ENCODE measurements around the gene SCUBE2.
"Not testable (repeated sequence)": the region's sequence is repeated elsewhere in the genome, so short reads cannot be mapped to it uniquely, and the experiment has no call there.

SCUBE2 gene

GRCh38 chr11:9104580-9104979 lies 13.2 kb upstream of the SCUBE2 start:
- DNase-seq (ENCODE audit: low spot score) = no peak

DNA sequence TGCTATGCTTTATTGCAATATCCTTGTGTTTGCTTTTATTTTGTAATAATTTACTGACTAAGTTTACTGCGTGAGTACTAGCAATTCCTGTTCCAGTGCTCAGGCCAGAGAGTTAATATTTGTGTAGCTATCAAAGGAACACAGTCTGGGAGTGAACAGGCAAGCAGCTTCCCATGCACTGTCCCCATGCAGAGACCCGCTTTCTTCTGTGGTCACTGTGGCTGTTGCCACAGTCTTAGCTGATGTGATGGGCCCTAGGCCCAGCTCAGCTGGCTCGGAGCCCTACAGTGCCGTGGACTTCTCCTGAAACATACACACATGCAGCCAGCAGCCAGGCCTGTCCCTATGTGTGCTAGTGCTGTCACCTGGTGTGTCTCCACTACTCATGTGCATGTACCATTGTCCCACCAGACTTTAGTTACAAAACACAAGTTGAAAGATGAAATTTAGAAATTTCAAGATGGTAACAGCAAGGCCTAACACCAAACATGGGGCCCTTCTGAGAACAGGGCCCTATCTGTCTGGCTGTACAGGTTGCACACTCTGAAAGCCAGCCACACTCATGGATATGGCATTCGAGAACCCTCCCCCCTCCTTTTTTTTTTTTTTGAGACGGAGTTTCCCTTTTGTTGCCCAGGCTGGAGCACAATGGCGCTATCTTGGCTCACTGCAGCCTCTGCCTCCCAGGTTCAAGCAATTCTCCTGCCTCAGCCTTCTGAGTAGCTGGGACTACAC lies 12.3 kb upstream of the SCUBE2 start:
- no peak for DNase-seq (ENCODE audit: low spot score)

GRCh38 chr11:9099617-9100016 lies 8.2 kb upstream of the SCUBE2 start:
- DNase-seq (ENCODE audit: low spot score) = no peak

GRCh38 chr11:9098455-9098854 lies 7.1 kb upstream of the SCUBE2 start:
- not testable (repeated sequence) for DNase-seq (ENCODE audit: low spot score)

DNA sequence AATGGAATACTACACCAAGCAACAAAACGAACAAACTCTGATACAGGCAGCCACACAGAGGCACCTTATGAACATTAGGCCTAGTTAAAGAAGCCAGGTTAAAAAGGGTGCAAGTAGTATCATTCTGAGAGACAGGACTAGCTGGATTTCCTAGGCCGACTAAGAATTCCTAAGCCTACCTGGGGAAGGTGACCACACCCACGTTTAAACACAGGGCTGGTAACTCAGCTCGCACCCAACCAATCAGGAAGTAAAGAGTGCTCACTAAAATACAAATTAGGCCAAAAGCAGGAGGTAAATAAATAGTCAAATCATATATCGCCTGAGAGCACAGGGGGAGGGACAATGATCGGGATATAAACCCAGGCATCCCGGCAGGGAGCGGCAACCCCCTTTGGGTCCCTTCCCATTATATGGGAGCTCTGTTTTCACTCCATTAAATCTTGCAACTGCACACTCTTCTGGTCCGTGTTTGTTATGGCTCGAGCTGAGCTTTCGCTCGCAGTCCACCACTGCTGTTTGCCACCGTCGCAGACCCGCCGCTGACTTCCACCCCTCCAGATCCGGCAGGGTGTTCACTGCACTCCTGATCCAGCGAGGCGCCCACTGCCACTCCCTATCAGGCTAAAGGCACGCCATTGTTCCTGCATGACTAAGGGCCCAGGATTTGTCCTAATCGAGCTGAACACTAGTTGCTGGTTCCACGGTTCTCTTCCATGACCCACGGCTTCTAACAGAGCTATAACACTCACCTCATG lies 6.0 kb upstream of the SCUBE2 start:
- DNase-seq (ENCODE audit: low spot score) = not testable (repeated sequence)

DNA sequence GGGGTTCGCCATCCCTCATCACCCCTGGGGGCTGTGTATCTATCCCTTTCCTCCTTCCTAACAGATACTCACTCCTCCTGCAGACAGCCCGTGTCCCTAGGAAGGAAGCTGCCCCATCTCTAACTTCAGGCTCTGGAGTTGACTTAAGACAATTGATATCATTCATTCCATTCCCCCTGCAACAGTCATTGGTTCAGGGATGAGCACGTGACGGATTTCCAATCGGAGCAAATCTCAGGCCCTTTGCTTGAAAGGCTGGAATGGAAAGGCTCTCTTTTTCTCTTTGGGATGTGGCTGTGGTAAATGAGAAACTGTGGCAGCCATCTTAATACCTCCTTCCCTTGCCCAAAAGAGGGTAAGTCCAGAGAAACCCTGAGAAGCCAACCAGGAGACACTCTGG lies 5.0 kb upstream of the SCUBE2 start:
- no peak for DNase-seq (ENCODE audit: low spot score)

- no peak for DNase-seq (ENCODE audit: low spot score)
These were observed 4.0 kb upstream of the SCUBE2 start for GRCh38 chr11:9095421-9095820.

GRCh38 chr11:9094420-9094819 lies 3.0 kb upstream of the SCUBE2 start:
- no peak for DNase-seq (ENCODE audit: low spot score)

GRCh38 chr11:9092853-9093778 lies 1.7 kb upstream of the SCUBE2 start:
- DNase-seq (ENCODE audit: low spot score) = no peak

GRCh38 chr11:9092072-9092471 lies 673 bp upstream of the SCUBE2 start:
- DNase-seq (ENCODE audit: low spot score) = no peak

DNA sequence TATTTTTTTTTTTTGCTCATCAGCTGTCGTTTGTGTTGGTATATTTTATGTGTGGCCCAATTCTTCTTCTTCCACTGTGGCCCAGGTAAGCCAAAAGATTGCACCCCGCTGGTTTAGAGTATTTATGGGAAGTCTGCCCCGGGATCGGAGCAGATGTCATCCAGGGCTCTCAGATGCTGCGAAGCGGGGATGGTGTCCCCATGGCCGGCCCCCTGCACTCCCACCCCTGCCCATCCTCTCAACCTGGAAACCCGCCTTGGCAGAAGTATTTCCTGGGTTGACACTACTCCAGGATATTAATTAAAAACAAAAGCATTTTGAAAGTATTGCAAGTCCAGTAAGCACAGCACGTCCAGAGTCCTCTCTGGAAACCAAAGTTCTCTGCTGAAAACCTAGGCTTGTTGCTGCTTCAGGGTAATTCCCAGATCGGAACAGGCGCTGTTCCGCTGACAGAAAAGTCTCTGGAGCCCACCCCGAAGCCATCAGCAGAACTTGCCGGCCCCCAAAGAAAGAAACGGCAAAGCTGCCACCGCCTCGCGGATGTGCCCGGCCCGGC lies 833 bp downstream of the SCUBE2 start:
- peak; percentile 47 for DNase-seq (ENCODE audit: low spot score)

DNA sequence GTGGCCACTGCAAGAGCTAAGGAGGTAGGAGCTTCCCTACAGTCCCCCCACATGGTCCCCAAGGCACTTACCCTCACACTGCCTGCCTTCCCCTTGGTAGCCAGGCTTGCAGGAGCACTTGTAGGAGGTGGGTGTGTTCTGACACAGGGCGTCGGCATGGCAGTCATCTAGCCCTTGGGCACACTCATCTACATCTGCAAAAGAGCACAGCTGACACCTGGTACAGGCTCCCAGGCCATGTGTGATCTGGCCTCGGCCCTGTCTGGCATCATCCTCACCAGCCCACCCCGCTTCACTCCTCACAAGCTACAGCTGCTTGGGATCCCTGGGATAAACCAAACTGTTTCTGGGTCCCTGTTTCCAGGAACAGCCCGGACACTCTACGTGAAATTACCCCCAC lies 1.8 kb downstream of the SCUBE2 start:
- peak; percentile 41 for DNase-seq (ENCODE audit: low spot score)

DNA sequence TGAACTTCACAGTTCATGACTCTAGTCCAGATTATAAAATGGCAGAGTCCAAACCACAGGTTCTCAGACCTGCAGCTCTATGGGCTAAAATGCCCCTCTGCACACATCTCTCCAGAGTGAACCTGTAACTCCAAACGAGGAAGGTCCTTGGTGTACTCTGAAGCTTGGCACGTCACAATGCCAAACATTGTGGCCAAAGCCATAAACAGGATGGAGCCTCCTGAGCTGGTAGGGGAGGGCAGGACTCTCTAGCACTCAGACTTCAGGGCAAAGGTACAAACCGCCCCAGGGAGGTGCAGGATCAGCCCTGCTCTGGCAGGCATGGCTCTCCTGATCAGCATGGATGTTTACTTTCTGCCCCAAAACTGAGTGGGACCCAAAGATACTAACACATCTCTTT lies 2.3 kb downstream of the SCUBE2 start:
- DNase-seq (ENCODE audit: low spot score) = peak; percentile 28

DNA sequence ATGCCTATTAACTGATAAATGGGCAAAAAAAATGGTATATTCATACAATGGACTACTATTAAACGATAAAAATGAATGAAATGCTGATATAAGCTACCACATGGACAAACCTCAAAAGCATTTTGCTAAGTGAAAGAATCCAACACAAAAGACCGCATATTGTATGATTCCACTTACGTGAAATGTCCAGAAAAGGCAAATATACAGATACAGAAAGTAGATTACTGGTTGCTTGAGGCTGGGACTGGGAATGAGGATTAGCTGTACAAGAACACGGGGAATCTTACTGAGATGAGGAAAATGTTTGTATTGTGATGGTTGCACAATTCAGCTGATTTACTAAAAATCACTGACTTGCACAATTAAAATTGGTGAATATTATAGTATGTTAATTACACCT lies 8.8 kb downstream of the SCUBE2 start:
- DNase-seq (ENCODE audit: low spot score) = no peak

DNA sequence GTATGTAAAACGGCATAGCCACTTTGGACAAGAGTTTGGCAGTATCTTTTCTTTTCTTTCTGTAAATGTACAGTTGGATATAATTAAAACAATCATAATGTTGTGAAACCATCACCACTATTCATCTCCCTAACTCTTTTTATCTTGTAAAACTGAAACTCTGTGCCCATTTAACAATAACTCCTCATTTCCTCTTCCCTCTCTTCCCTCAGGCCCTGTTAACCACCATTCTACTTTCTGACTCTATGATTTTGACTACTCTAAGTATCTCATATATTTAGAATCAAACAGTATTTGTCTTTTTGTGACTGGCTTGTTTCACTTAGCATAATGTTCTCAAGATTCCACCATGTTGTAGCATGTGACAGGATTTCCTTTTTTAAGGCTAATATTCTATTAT lies 10.2 kb downstream of the SCUBE2 start:
- DNase-seq (ENCODE audit: low spot score) = no peak

DNA sequence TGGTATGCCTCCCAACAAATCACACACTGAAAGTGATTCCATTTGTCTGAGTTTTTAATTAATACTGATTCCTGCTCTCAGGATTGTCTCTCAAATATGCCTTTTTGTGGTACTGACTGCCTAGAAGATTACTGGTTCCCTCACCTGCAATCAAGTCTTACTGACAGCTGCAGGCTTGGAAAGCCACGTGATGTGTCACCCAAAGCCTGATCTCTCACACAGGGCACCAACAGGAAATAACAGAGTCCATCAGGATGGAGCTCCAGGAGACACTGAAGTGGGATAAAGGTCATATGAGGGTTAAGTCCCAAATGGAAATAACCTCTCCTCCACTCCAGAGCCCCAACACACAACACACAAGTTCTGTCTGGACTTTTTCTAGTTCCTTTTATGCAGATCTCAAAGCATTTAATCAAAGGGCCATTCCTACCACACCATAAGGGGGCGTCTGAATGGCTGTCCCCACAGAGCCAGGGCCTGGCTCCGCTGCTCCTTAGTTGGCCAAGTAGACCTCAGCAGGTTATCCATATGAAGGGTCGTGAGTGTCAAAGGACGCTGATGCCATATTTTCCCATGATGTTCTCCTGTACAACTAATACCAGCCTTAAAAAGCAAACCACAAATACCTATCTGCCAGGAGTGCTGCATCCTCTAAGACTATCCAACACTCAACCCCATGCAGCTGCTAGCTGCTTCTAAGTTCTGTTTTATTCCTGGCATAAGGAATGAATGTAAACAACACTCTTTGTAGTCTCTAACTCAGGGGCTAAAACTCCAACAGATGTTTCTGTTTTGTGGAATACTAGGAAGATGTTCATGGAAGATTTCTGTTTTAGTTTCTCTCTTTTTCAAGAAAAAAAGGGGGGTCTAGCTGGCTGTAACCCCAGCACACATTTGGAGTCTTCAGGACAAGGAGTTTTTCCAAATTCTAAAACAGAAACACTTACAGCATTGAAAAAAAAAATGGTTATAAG lies 13.0 kb downstream of the SCUBE2 start:
- DNase-seq (ENCODE audit: low spot score) = no peak

- no peak for DNase-seq (ENCODE audit: low spot score)
These were observed 14.2 kb downstream of the SCUBE2 start for GRCh38 chr11:9077164-9077563.

- no peak for DNase-seq (ENCODE audit: low spot score)
These were observed 14.7 kb downstream of the SCUBE2 start for GRCh38 chr11:9076661-9077060.

DNA sequence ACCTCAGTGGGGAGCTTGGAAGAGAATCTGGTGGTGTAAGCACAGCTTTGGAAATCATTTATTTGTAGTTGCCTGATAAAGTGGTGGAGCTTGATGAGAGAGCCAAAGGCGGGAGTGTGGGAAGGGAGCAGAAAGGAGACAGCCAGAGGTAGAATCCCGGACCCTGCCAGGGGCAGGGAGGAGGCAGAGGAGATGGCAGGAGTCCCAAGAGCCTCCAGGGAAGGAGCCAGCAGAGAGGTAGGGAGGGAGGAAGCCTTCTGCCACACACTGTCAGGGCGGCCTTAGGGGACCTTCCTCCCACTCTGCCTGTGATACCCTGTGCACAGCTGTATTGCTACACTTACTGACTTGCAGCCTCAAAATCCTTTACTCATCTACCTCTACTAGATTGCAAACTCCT lies 15.4 kb downstream of the SCUBE2 start:
- no peak for DNase-seq (ENCODE audit: low spot score)

DNA sequence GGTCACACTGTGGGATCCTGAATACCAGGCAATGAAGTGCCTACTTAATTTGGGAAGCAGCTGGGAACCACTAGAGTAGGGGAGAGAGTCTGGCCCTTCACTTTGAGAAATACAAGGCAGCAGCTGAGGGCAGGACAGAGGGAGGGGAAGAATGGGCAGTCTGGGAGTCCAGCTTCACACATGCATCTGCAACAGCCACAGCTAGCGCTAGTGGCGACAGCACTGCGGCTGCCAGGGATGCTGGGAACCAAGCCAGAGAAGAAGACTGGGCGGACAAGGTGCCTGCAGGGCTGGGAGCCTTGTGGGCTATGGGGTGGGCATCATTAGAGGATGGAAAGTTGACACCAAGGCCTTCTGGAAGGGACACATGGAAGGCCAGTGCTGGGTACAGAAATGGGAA lies 15.8 kb downstream of the SCUBE2 start:
- DNase-seq (ENCODE audit: low spot score) = no peak

Data from ecto neural progenitor cell (in vitro differentiated cells).